Measurements from ENCODE around the gene ZCCHC24. TPM values are rescaled to one million over a fixed set of nuclear protein-coding genes. Genes with fewer than 3 reads are reported as not detected.

The ZCCHC24 gene
- total and polyA plus RNA-seq, 2 of the 8 experiments (the other 6 are each of a cell fraction or from before 2014, with no cell fraction given): 3.9 to 6.9 TPM

- TF ChIP-seq CHD7 (IDR thresholded peaks at IDR 0.05; ENCODE audit: insufficient replicate concordance, low read length) (no peak), HDAC6 (IDR thresholded peaks at IDR 0.05; ENCODE audit: low read depth, low read length) (no peak), CEBPB (IDR thresholded peaks at IDR 0.05; ENCODE audit: low read depth, low read length) (no peak), TAF1 (IDR thresholded peaks at IDR 0.05; ENCODE audit: low read depth, low read length) (no peak), ATF3 (IDR thresholded peaks at IDR 0.05; ENCODE audit: insufficient read depth, low read depth, low read length) (no peak), SIX5 (IDR thresholded peaks at IDR 0.05; ENCODE audit: low read depth, low read length) (no peak), SP4 (IDR thresholded peaks at IDR 0.05; ENCODE audit: low read length) (no peak)
Measured at GRCh38 chr10:79402951-79403350, 42.5 kb downstream of the ZCCHC24 start (continued).
